NB4 (cell line): ENCODE measurements around the gene TEX10.

Experiments used
- MYC ChIP-seq: IDR thresholded peaks from 2 replicates; pipeline ENCODE4 v1.6.1; 2011; ENCODE audit warnings: low read depth, low read length
- POLR2A ChIP-seq: IDR thresholded peaks from 2 replicates; pipeline ENCODE4 v1.6.1; 2011; ENCODE audit warnings: mild to moderate bottlenecking; ENCODE audit not compliant: insufficient read length; ENCODE audit errors: extremely low read depth
- TF ChIP-seq, protein P1 (sequence below): IDR thresholded peaks from one replicate; pipeline ENCODE4 v1.5.1; 2012; ENCODE audit warnings: low read depth, low read length
- TF ChIP-seq, protein P2 (sequence below): IDR thresholded peaks from 2 replicates; pipeline ENCODE4 v1.6.1; 2011; ENCODE audit warnings: low read depth, low read length

DNA sequence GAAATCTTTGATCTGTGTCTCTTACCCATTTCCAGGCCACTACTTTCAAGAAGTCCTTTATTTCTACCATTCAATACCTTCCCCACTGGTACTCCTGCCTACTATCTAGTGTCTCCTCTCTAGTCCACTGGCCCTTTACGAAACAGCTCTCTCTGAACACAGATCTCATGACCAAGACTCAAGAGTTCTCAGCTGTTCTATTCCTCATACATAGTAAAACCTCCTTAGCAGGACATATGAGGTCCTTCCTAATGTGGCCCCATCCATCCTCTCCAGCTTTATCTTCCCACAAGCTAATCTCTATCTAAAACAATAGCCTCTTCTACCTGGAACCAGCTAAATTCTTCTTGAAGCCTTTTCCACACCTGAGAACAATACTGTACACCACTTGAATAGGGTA is 2.6 kb downstream of the TEX10 start:
- TF ChIP-seq, protein P1, sequence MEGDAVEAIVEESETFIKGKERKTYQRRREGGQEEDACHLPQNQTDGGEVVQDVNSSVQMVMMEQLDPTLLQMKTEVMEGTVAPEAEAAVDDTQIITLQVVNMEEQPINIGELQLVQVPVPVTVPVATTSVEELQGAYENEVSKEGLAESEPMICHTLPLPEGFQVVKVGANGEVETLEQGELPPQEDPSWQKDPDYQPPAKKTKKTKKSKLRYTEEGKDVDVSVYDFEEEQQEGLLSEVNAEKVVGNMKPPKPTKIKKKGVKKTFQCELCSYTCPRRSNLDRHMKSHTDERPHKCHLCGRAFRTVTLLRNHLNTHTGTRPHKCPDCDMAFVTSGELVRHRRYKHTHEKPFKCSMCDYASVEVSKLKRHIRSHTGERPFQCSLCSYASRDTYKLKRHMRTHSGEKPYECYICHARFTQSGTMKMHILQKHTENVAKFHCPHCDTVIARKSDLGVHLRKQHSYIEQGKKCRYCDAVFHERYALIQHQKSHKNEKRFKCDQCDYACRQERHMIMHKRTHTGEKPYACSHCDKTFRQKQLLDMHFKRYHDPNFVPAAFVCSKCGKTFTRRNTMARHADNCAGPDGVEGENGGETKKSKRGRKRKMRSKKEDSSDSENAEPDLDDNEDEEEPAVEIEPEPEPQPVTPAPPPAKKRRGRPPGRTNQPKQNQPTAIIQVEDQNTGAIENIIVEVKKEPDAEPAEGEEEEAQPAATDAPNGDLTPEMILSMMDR = no peak
- TF ChIP-seq, protein P2, sequence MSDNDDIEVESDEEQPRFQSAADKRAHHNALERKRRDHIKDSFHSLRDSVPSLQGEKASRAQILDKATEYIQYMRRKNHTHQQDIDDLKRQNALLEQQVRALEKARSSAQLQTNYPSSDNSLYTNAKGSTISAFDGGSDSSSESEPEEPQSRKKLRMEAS = no peak
- TF ChIP-seq POLR2A = no peak
- no peak for TF ChIP-seq MYC
